Suprapubic skin (tissue), 4 donors: ENCODE results near the gene GDF2. TPM values are rescaled to one million over a fixed set of nuclear protein-coding genes. Genes with fewer than 3 reads are reported as not detected.

Experiments
- DNase-seq, 2 donors: peaks; one replicate each; pipeline ENCODE4 v3.0.0-alpha.2; 2019; ENCODE audit warnings: low spot score in 2 of 2
- H3K27ac ChIP-seq: fragments of 200-600 bp; sonication (generic); one replicate; pipeline ENCODE4 v1.5.1; 2019
- H3K27me3 ChIP-seq: fragments of 200-600 bp; sonication (generic); one replicate; pipeline ENCODE4 v1.5.1; 2019
- H3K36me3 ChIP-seq: fragments of 200-600 bp; sonication (generic); one replicate; pipeline ENCODE4 v1.5.1; 2019
- H3K4me1 ChIP-seq: fragments of 200-600 bp; sonication (generic); one replicate; pipeline ENCODE4 v1.5.1; 2019
- H3K4me3 ChIP-seq: fragments of 200-600 bp; sonication (generic); one replicate; pipeline ENCODE4 v1.5.1; 2019; ENCODE audit warnings: mild to moderate bottlenecking
- H3K9me3 ChIP-seq: fragments of 200-600 bp; sonication (generic); one replicate; pipeline ENCODE4 v1.5.1; 2019
- CTCF ChIP-seq, 2 donors: fragments of 200-600 bp in 1 of 2; fragments of 450-650 bp in 1 of 2; sonication (generic) in 1 of 2; IDR thresholded peaks; one replicate each; pipeline ENCODE4 v1.5.1; 2016 to 2019; ENCODE audit warnings: antibody characterized with exemption in 2 of 2, mild to moderate bottlenecking in 1 of 2, moderate library complexity in 1 of 2
- EP300 ChIP-seq: sonication (generic); formaldehyde crosslinking; IDR thresholded peaks from one replicate; pipeline ENCODE4 v1.6.1; 2017; ENCODE audit warnings: antibody characterized with exemption
- POLR2A ChIP-seq, 2 donors: fragments of 450-650 bp; IDR thresholded peaks; one replicate each; pipeline ENCODE4 v1.6.1; 2017; ENCODE audit warnings: antibody characterized with exemption in 2 of 2, mild to moderate bottlenecking in 2 of 2, moderate library complexity in 2 of 2
- POLR2AphosphoS5 ChIP-seq, 3 donors: sonication (generic); formaldehyde crosslinking; IDR thresholded peaks; one replicate each; pipeline ENCODE4 v1.6.1; 2017; ENCODE audit warnings: antibody characterized with exemption in 3 of 3
- WGBS: methylation state at CpG from one replicate; pipeline ENCODE4 v1.1.5; 2018; 5-methylcytosine and 5-hydroxymethylcytosine counted together
- total RNA-seq, 4 donors: library from RNA; depleted of rRNA; stranded (reverse); fragments of >200 nt; gene quantifications; one replicate each; pipeline ENCODE4 v1.1.0, GENCODE V29; 2016

Gene GDF2
- total RNA-seq, 4 donors from 2014 or later, result not detected

- TF ChIP-seq EP300, result no peak
- no peak for TF ChIP-seq CTCF (IDR thresholded peaks at IDR 0.05)
- no peak for TF ChIP-seq POLR2AphosphoS5 (IDR thresholded peaks at IDR 0.05)
- TF ChIP-seq POLR2A (IDR thresholded peaks at IDR 0.05), result no peak
- no peaks in the 10 kb centered on the region for H3K36me3 ChIP-seq
- WGBS, result 89% methylated on average over 2 of the region's 4 CpGs
- no peaks in the 10 kb centered on the region for H3K9me3 ChIP-seq
- peak; percentile 39 to 56 for DNase-seq
- H3K27me3 ChIP-seq, result no peaks in the 10 kb centered on the region
- no peak overlapping the region for H3K4me3 ChIP-seq
- no peak overlapping the region for H3K27ac ChIP-seq
- no peaks in the 10 kb centered on the region for H3K4me1 ChIP-seq
Observed at GRCh38 chr10:47354165-47354564, 31.9 kb downstream of the GDF2 start.

GRCh38 chr10:47354900-47355299 lies 32.6 kb downstream of the GDF2 start:
- no peaks in the 10 kb centered on the region for H3K27me3 ChIP-seq
- DNase-seq, result no peak
- H3K9me3 ChIP-seq, result no peaks in the 10 kb centered on the region
- no peak overlapping the region for H3K4me3 ChIP-seq
- WGBS, result 86% methylated on average over 1 of the region's 1 CpG
- no peaks in the 10 kb centered on the region for H3K4me1 ChIP-seq
- H3K27ac ChIP-seq, result no peak overlapping the region
- no peaks in the 10 kb centered on the region for H3K36me3 ChIP-seq
- TF ChIP-seq CTCF (IDR thresholded peaks at IDR 0.05), result no peak
- no peak for TF ChIP-seq EP300
- no peak for TF ChIP-seq POLR2A (IDR thresholded peaks at IDR 0.05)
- TF ChIP-seq POLR2AphosphoS5 (IDR thresholded peaks at IDR 0.05), result no peak

GRCh38 chr10:47356708-47357107 lies 34.5 kb downstream of the GDF2 start:
- Histone ChIP-seq H3K4me1 (no peaks in the 10 kb centered on the region), H3K9me3 (no peaks in the 10 kb centered on the region), H3K27ac (no peak overlapping the region), H3K36me3 (no peaks in the 10 kb centered on the region), H3K27me3 (no peaks in the 10 kb centered on the region), H3K4me3 (no peak overlapping the region)
- peak in 1 of 2 donors; percentile 2 for DNase-seq
- TF ChIP-seq EP300, result no peak
- no peak for TF ChIP-seq POLR2A (IDR thresholded peaks at IDR 0.05)
- TF ChIP-seq CTCF (IDR thresholded peaks at IDR 0.05), result no peak
- TF ChIP-seq POLR2AphosphoS5 (IDR thresholded peaks at IDR 0.05), result no peak
- WGBS, result 87% methylated on average over 5 of the region's 5 CpGs

- DNase-seq, result peak; percentile 12 to 59
- 89% methylated on average over 5 of the region's 12 CpGs for WGBS
- no peaks in the 10 kb centered on the region for H3K4me1 ChIP-seq
Observed at GRCh38 chr10:47357131-47357582, 34.9 kb downstream of the GDF2 start.

GRCh38 chr10:47357911-47358310 lies 35.7 kb downstream of the GDF2 start:
- DNase-seq, result peak; percentile 20 to 29

More at GRCh38 chr10:47357131-47357582, 34.9 kb downstream of the GDF2 start:
- H3K9me3 ChIP-seq, result no peaks in the 10 kb centered on the region
- H3K36me3 ChIP-seq, result no peaks in the 10 kb centered on the region
- TF ChIP-seq POLR2A (IDR thresholded peaks at IDR 0.05) (no peak), CTCF (IDR thresholded peaks at IDR 0.05) (no peak), EP300 (no peak), POLR2AphosphoS5 (IDR thresholded peaks at IDR 0.05) (no peak)
- no peaks in the 10 kb centered on the region for H3K27me3 ChIP-seq
- no peak overlapping the region for H3K4me3 ChIP-seq
- H3K27ac ChIP-seq, result no peak overlapping the region

More at GRCh38 chr10:47357911-47358310, 35.7 kb downstream of the GDF2 start:
- no peaks in the 10 kb centered on the region for H3K27me3 ChIP-seq
- H3K27ac ChIP-seq, result no peak overlapping the region
- TF ChIP-seq POLR2A (IDR thresholded peaks at IDR 0.05) (no peak), EP300 (no peak), CTCF (IDR thresholded peaks at IDR 0.05) (no peak), POLR2AphosphoS5 (IDR thresholded peaks at IDR 0.05) (no peak)
- 93% methylated on average over 3 of the region's 3 CpGs for WGBS
- H3K4me3 ChIP-seq, result no peak overlapping the region
- H3K36me3 ChIP-seq, result no peaks in the 10 kb centered on the region
- H3K9me3 ChIP-seq, result no peaks in the 10 kb centered on the region
- H3K4me1 ChIP-seq, result no peaks in the 10 kb centered on the region
